GM12891 (cell line): ENCODE measurements around the gene TM4SF1.

Experiments used
- POLR2A ChIP-seq: IDR thresholded peaks from 2 replicates; pipeline ENCODE4 v1.6.1; 2011; ENCODE audit warnings: low read depth, low read length, control low read depth
- POLR2AphosphoS5 ChIP-seq: IDR thresholded peaks from 2 replicates; pipeline ENCODE4 v1.6.1; 2011; ENCODE audit warnings: low read depth, low read length, control low read depth
- TAF1 ChIP-seq: IDR thresholded peaks from 2 replicates; pipeline ENCODE4 v1.6.1; 2011; ENCODE audit warnings: low read depth, low read length, control low read depth

DNA sequence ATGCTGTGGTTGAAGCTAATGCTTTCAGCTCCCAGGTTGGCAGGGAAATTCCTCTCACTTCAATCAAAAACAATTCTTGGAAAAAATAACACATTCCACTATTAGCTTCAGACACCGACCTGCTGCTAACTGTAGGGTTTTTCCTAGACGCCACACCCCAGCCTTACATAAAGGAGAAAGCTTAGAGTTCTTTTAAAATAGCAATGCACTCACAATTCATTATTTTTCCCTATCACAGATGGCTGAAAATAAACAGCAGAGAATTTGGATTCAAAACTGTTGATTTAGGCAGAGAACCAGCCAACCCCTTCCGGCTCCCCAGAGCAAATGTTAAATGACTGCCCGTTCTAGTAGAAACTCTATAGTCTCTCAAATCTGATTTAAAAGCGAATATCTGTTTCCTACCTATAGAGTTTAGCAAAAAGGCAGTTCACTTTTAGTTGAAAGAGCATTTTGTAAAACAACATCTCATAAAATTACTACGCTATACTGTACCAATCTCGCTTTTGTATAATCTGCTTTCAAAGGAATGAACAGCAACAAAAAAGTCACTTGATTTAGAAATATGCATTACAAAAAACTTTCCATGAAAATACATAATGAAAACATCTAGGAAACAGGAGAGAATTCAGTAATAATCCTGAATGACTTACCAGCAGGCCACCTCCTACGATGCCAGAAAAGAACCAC is 586 bp downstream of the TM4SF1 start:
- TF ChIP-seq POLR2AphosphoS5 (no peak), TAF1 (no peak), POLR2A (no peak)
